Measurements from ENCODE around the gene ANKRD13A. TPM values are rescaled to one million over a fixed set of nuclear protein-coding genes. Genes with fewer than 3 reads are reported as not detected.
A peak's percentile ranks its signal among the peaks of the same experiment; 100 is the strongest.

ANKRD13A gene
- polyA plus RNA-seq, 1 of the 3 experiments (the other 2 are of a cell fraction) = 42.8 TPM

- Histone ChIP-seq H3K4me3 (ENCODE audit: low read depth in 2 of 2, low read length in 1 of 2) (no peak overlapping the region), H3K9me3 (no peaks in the 10 kb centered on the region), H3K27me3 (ENCODE audit: insufficient read depth) (no peaks in the 10 kb centered on the region), H3K9ac (no peak overlapping the region), H4K20me1 (ENCODE audit: insufficient read depth) (peaks cover 3% of the 10 kb centered on the region; the same call in 1 of the 2 replicates), H3K27ac (ENCODE audit: low read depth in 2 of 2, low read length in 1 of 2) (peak overlapping the region in 1 of 2 experiments; percentile 92; a peak in 2 of 4 replicates), H3K4me1 (ENCODE audit: control insufficient read depth in 1 of 2, insufficient read depth in 2 of 2, low read depth in 1 of 2, low read length in 1 of 2) (peaks cover 10 to 51% of the 10 kb centered on the region in 2 experiments), H3K9me2 (no peaks in the 10 kb centered on the region), H3F3A (replicated peaks; ENCODE audit: insufficient read depth) (peaks cover 52% of the 10 kb centered on the region), H3K79me2 (ENCODE audit: insufficient read depth) (no peaks in the 10 kb centered on the region), H2AFZ (ENCODE audit: low read depth) (no peak overlapping the region), H3K36me3 (replicated peaks in 1 of 2; ENCODE audit: control insufficient read depth in 1 of 2, insufficient read depth in 2 of 2, low read length in 1 of 2) (peaks cover 35 to 46% of the 10 kb centered on the region in 2 experiments), H3K4me2 (0 out of 2 replicates have a peak overlapping the region, but pooled peaks have one; percentile 9)
- TF ChIP-seq JUND (IDR thresholded peaks at IDR 0.05) (no peak), SMC3 (IDR thresholded peaks at IDR 0.05; ENCODE audit: low read depth, low read length) (no peak), POLR2AphosphoS5 (IDR thresholded peaks at IDR 0.05; ENCODE audit: low read depth, low read length) (no peak), FOXJ3 (CRISPR knock-in tag; IDR thresholded peaks at IDR 0.05) (no peak), NRF1 (IDR thresholded peaks at IDR 0.05; ENCODE audit: low read depth, low read length) (no peak), EZH2phosphoT487 (IDR thresholded peaks at IDR 0.05; ENCODE audit: borderline replicate concordance, low read depth) (no peak), NFIC (IDR thresholded peaks at IDR 0.05; ENCODE audit: borderline replicate concordance) (no peak), TAF1 (IDR thresholded peaks at IDR 0.05; ENCODE audit: borderline replicate concordance, low read depth, low read length) (no peak), SIN3A (IDR thresholded peaks at IDR 0.05; ENCODE audit: borderline replicate concordance, low read depth, low read length) (no peak), MEF2A (IDR thresholded peaks at IDR 0.05; ENCODE audit: borderline replicate concordance, low read depth) (no peak), RXRA (IDR thresholded peaks at IDR 0.05; ENCODE audit: borderline replicate concordance, low read depth) (no peak), RFX5 (IDR thresholded peaks at IDR 0.05; ENCODE audit: low read length) (no peak)
- TF ChIP-seq, protein P1, sequence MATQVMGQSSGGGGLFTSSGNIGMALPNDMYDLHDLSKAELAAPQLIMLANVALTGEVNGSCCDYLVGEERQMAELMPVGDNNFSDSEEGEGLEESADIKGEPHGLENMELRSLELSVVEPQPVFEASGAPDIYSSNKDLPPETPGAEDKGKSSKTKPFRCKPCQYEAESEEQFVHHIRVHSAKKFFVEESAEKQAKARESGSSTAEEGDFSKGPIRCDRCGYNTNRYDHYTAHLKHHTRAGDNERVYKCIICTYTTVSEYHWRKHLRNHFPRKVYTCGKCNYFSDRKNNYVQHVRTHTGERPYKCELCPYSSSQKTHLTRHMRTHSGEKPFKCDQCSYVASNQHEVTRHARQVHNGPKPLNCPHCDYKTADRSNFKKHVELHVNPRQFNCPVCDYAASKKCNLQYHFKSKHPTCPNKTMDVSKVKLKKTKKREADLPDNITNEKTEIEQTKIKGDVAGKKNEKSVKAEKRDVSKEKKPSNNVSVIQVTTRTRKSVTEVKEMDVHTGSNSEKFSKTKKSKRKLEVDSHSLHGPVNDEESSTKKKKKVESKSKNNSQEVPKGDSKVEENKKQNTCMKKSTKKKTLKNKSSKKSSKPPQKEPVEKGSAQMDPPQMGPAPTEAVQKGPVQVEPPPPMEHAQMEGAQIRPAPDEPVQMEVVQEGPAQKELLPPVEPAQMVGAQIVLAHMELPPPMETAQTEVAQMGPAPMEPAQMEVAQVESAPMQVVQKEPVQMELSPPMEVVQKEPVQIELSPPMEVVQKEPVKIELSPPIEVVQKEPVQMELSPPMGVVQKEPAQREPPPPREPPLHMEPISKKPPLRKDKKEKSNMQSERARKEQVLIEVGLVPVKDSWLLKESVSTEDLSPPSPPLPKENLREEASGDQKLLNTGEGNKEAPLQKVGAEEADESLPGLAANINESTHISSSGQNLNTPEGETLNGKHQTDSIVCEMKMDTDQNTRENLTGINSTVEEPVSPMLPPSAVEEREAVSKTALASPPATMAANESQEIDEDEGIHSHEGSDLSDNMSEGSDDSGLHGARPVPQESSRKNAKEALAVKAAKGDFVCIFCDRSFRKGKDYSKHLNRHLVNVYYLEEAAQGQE (IDR thresholded peaks at IDR 0.05; ENCODE audit: low read depth, low read length) = no peak
- TF ChIP-seq, protein P2, sequence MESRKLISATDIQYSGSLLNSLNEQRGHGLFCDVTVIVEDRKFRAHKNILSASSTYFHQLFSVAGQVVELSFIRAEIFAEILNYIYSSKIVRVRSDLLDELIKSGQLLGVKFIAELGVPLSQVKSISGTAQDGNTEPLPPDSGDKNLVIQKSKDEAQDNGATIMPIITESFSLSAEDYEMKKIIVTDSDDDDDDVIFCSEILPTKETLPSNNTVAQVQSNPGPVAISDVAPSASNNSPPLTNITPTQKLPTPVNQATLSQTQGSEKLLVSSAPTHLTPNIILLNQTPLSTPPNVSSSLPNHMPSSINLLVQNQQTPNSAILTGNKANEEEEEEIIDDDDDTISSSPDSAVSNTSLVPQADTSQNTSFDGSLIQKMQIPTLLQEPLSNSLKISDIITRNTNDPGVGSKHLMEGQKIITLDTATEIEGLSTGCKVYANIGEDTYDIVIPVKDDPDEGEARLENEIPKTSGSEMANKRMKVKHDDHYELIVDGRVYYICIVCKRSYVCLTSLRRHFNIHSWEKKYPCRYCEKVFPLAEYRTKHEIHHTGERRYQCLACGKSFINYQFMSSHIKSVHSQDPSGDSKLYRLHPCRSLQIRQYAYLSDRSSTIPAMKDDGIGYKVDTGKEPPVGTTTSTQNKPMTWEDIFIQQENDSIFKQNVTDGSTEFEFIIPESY (IDR thresholded peaks at IDR 0.05; ENCODE audit: borderline replicate concordance, low read depth) = no peak
- no peak for DNase-seq
- POLR2A ChIA-PET = no interaction called here
- CTCF ChIA-PET = no interaction called here
- whole genome bisulfite sequencing (ENCODE audit: low lambda C conversion rate) = 96% methylated on average over 8 of the region's 8 CpGs
These were observed 46.4 kb upstream of the ANKRD13A start for GRCh38 chr12:109952873-109953272.

Data from SK-N-SH (cell line).